Loucy (cell line): ENCODE results near the gene RASA4.
"Not testable (repeated sequence)": the region's sequence is repeated elsewhere in the genome, so short reads cannot be mapped to it uniquely, and the experiment has no call there.

Source experiments
- H2AFZ ChIP-seq: fragments of 200-600 bp; sonication (generic); 2 replicates; pipeline ENCODE4 v1.6.0; 2016; ENCODE audit warnings: antibody characterized with exemption, mild to moderate bottlenecking, low read length, moderate library complexity
- H3F3A ChIP-seq: fragments of 200-600 bp; 2 replicates; pipeline ENCODE4 v1.6.0; 2016; ENCODE audit warnings: antibody characterized with exemption, low read depth, mild to moderate bottlenecking
- H3K27me3 ChIP-seq: fragments of 200-600 bp; sonication (generic); 2 replicates; pipeline ENCODE4 v1.6.1; 2014; ENCODE audit warnings: low read length, mild to moderate bottlenecking; ENCODE audit not compliant: insufficient read depth, poor library complexity, severe bottlenecking
- H3K36me3 ChIP-seq: fragments of 200-600 bp; sonication (generic); 2 replicates; pipeline ENCODE4 v1.6.1; 2016; ENCODE audit warnings: low read length; ENCODE audit not compliant: insufficient read depth
- H3K4me1 ChIP-seq: fragments of 200-600 bp; sonication (generic); 2 replicates; pipeline ENCODE4 v1.5.1; 2014; ENCODE audit warnings: low read length, mild to moderate bottlenecking; ENCODE audit not compliant: insufficient read depth, poor library complexity, severe bottlenecking
- H3K4me2 ChIP-seq: fragments of 200-600 bp; sonication (generic); 2 replicates; pipeline ENCODE4 v1.6.0; 2014; ENCODE audit warnings: antibody characterized with exemption, low read length, low read depth, mild to moderate bottlenecking; ENCODE audit not compliant: poor library complexity, severe bottlenecking
- H3K4me3 ChIP-seq: fragments of 200-600 bp; sonication (generic); 2 replicates; pipeline ENCODE4 v1.5.1; 2014; ENCODE audit warnings: low read length, mild to moderate bottlenecking, mixed read lengths; ENCODE audit not compliant: poor library complexity, severe bottlenecking
- H3K79me2 ChIP-seq: fragments of 200-600 bp; sonication (generic); 2 replicates; pipeline ENCODE4 v1.6.1; 2014; ENCODE audit warnings: low read length; ENCODE audit not compliant: insufficient read depth
- H3K9ac ChIP-seq: fragments of 200-600 bp; sonication (generic); 2 replicates; pipeline ENCODE4 v1.6.0; 2014; ENCODE audit warnings: mild to moderate bottlenecking, low read depth, low read length, moderate library complexity; ENCODE audit not compliant: poor library complexity, severe bottlenecking
- H3K9me2 ChIP-seq: fragments of 200-600 bp; sonication (generic); replicated peaks from 2 replicates; pipeline ENCODE4 v1.6.1; 2016; ENCODE audit warnings: low read depth, low read length, mixed read lengths
- H3K9me3 ChIP-seq: fragments of 200-600 bp; sonication (generic); 2 replicates; pipeline ENCODE4 v1.6.1; 2014; ENCODE audit warnings: mild to moderate bottlenecking, antibody characterized with exemption, low read length, low read depth; ENCODE audit not compliant: insufficient read depth
- H4K20me1 ChIP-seq: fragments of 200-600 bp; sonication (generic); 2 replicates; pipeline ENCODE4 v1.6.0; 2014; ENCODE audit warnings: antibody characterized with exemption, low read length, mild to moderate bottlenecking; ENCODE audit not compliant: insufficient read depth, poor library complexity, severe bottlenecking

Gene RASA4

GRCh38 chr7:102616507-102617125, at the start of gene RASA4:
Gene RASA4 (minus strand): TSS chr7:102616756. CDS start chr7:102616689, 67 bp downstream.
- H3K9me2 ChIP-seq, H3K4me1 ChIP-seq, H4K20me1 ChIP-seq, H3F3A ChIP-seq, H3K9me3 ChIP-seq, H3K79me2 ChIP-seq, H3K27me3 ChIP-seq, H3K9ac ChIP-seq, H2AFZ ChIP-seq, H3K4me2 ChIP-seq, H3K36me3 ChIP-seq: not testable (repeated sequence)
- peak within 1 kb of the TSS; percentile 46 for H3K4me3 ChIP-seq

DNA sequence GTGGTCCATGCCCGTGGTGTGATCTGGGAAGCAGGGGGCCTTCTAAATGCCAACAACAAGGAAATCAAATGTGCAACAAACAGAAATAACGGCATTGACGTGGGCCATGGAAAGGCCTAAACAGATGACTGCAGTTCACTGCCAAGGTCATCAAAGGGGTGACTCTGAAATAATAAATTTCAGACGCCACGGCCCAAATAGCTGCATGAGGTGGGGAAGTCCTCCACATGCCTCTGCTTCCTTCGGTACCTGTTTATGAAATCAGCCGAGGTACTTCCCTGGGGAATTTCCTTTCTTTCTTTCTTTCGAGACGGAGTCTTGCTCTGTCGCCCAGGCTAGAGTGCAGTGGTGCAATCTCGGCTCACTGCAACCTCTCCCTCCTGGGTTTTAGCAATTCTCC, 48.2 kb upstream of the RASA4 start:
- not testable (repeated sequence) for H2AFZ ChIP-seq, H3K9me2 ChIP-seq, H3K36me3 ChIP-seq, H3K9ac ChIP-seq, H3F3A ChIP-seq, H3K4me3 ChIP-seq, H3K4me2 ChIP-seq, H3K9me3 ChIP-seq, H3K27me3 ChIP-seq, H4K20me1 ChIP-seq, H3K4me1 ChIP-seq, H3K79me2 ChIP-seq

DNA sequence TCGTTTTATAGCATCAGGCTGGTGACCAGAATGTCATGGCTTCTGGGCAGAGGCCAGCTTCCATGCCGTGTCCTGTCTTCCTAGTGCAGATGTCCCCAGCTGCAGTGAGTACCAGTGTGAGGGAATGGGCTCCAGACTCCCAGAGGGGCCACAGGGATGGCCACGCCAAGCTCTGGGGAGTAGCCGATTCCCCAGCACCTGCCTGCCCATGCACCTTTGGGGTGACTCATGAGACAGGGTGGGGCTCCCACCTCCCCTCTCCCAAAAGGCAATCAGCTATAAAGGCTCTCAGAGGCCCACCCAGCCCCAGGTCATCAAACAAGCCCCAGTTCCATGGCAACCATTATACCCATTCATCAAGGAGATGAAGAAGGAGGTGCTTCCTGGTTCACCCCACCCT, 33.4 kb upstream of the RASA4 start, which contains the start of gene SPDYE2B:
TSS of gene SPDYE2B (plus strand) at position 396 of the 400 bp plus-strand sequence. CDS start 2,030 bp downstream, outside the sequence.
- not testable (repeated sequence) for H3K4me1 ChIP-seq, H2AFZ ChIP-seq, H3K36me3 ChIP-seq, H3K4me2 ChIP-seq, H3K4me3 ChIP-seq, H3K79me2 ChIP-seq, H3F3A ChIP-seq, H4K20me1 ChIP-seq, H3K9me3 ChIP-seq, H3K9ac ChIP-seq, H3K9me2 ChIP-seq, H3K27me3 ChIP-seq

- not testable (repeated sequence) for H3K36me3 ChIP-seq, H3K9me2 ChIP-seq, H3K9ac ChIP-seq, H3K27me3 ChIP-seq, H3K4me3 ChIP-seq, H3K4me1 ChIP-seq, H3K79me2 ChIP-seq, H2AFZ ChIP-seq, H3K4me2 ChIP-seq, H4K20me1 ChIP-seq, H3F3A ChIP-seq, H3K9me3 ChIP-seq
Observed at GRCh38 chr7:102647813-102648212, 31.3 kb upstream of the RASA4 start.

DNA sequence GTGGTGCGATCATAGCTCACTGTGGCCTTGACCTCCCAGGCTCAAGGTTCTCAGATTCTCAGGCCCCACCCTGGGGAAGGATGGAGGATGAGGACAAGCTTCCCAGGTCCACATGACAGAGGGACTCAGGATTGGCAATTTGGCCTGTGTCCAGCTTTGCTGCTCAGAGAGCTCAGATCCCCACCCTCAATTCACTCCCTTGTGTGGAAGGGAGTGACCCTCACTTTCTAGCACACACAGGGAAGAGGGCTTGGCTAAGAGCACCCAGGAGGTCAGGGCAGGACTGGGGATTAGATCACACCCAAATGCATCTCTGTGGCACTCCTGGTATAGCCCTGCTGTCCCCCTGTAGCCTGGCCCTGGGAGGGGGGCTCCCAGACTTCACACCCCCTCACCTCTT, 26.8 kb upstream of the RASA4 start:
- H3K9me3 ChIP-seq, H4K20me1 ChIP-seq, H3K27me3 ChIP-seq, H3K9ac ChIP-seq, H3F3A ChIP-seq, H3K4me1 ChIP-seq, H3K36me3 ChIP-seq, H3K79me2 ChIP-seq, H3K4me2 ChIP-seq, H3K9me2 ChIP-seq, H3K4me3 ChIP-seq, H2AFZ ChIP-seq: not testable (repeated sequence)

DNA sequence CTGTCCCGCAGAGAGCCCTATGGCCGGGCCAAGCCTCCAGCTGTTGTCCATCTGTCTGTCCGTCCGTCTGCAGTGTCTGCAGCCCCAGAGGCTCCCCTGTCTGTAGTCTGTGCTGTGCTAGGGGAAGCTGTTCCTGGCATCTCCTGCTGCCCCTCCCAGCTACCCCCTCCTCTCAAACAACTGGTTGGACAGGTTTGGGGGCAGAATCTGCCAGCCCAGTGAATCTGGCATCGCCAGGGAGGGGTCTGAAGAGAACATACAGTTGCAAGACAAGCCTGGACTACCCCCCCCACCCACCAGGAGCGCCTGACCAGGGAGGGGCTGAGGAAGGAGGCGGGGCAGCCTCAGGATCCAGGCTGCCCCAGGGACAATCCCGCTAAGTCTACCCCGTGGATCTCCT, 26.1 kb upstream of the RASA4 start, which contains the start of gene UPK3BL1:
TSS of gene UPK3BL1 (minus strand) at position 101 of the 400 bp plus-strand sequence. CDS start at position 51, 50 bp downstream.
- not testable (repeated sequence) for H3K9me3 ChIP-seq, H3K9ac ChIP-seq, H3K36me3 ChIP-seq, H3K4me3 ChIP-seq, H3F3A ChIP-seq, H3K4me2 ChIP-seq, H3K79me2 ChIP-seq, H3K27me3 ChIP-seq, H3K4me1 ChIP-seq, H2AFZ ChIP-seq, H4K20me1 ChIP-seq, H3K9me2 ChIP-seq

DNA sequence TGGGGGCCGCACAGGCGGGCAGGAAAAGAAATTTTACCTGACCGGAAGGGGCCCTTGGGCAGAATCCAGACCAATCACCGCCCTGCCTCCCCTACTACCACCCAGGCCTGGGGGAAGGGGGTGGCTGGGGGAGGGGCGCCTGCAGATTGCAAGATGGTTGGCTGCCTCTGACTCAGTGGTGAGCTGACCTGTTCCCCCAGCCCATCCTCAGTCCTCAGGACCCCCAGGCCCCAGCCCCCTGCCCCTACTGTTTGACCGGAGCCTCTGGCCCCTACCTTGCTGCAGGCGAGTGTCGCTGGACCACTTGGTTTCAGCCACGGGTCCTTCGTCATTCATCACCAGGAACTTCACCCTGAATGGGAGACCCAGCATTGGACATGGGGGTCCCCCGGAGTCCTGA, 22.3 kb upstream of the RASA4 start:
- not testable (repeated sequence) for H3K27me3 ChIP-seq, H3K4me1 ChIP-seq, H3K9me3 ChIP-seq, H3F3A ChIP-seq, H4K20me1 ChIP-seq, H3K4me3 ChIP-seq, H3K79me2 ChIP-seq, H2AFZ ChIP-seq, H3K36me3 ChIP-seq, H3K9me2 ChIP-seq, H3K9ac ChIP-seq, H3K4me2 ChIP-seq
